SK-N-SH treated with all-trans-retinoic acid at 6 μM for 48 hours (cell line): ENCODE results near the gene FAT1.

ENCODE experiments used
- BACH2 ChIP-seq: fragments of 250-450 bp; sonication (Bioruptor Pico); IDR thresholded peaks from 2 replicates; pipeline ENCODE4 v1.9.0; 2021; ENCODE audit warnings: mild to moderate bottlenecking, borderline replicate concordance
- CSDC2 ChIP-seq: fragments of 250-450 bp; sonication (Bioruptor Pico); IDR thresholded peaks from 2 replicates; pipeline ENCODE4 v1.5.0; 2020; ENCODE audit warnings: mild to moderate bottlenecking, moderate library complexity
- ZFP30 ChIP-seq: fragments of 450-650 bp; formaldehyde crosslinking; IDR thresholded peaks from 2 replicates; pipeline ENCODE4 v1.5.0; 2022; ENCODE audit warnings: mild to moderate bottlenecking, moderate library complexity
- TF ChIP-seq, protein P1 (sequence below): fragments of 250-450 bp; sonication (Bioruptor Pico); IDR thresholded peaks from 2 replicates; pipeline ENCODE4 v1.5.1; 2020; ENCODE audit warnings: low read depth, mild to moderate bottlenecking, moderate library complexity

DNA sequence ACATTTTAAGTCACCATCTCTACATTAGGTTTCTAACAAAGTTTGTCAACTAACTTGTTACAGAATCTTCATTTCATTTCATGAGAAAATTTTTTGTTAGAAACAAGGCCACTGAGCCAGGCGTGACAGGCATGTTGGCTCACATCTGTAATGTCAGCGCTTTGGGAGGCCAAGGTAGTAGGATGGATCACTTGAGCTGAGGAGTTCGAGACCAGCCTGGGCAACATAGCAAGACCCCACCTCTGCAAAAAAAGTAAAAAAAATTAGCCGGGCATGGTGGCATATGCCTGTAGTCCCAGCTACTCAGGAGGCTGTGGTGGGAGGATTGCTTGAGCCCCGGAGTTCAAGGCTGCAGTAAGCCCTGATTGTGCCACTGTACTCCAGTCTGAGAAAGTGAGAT lies 32.3 kb downstream of the FAT1 start:
- TF ChIP-seq ZFP30 (CRISPR knock-in tag) (no peak), CSDC2 (CRISPR knock-in tag) (no peak), BACH2 (no peak)
- TF ChIP-seq, protein P1, sequence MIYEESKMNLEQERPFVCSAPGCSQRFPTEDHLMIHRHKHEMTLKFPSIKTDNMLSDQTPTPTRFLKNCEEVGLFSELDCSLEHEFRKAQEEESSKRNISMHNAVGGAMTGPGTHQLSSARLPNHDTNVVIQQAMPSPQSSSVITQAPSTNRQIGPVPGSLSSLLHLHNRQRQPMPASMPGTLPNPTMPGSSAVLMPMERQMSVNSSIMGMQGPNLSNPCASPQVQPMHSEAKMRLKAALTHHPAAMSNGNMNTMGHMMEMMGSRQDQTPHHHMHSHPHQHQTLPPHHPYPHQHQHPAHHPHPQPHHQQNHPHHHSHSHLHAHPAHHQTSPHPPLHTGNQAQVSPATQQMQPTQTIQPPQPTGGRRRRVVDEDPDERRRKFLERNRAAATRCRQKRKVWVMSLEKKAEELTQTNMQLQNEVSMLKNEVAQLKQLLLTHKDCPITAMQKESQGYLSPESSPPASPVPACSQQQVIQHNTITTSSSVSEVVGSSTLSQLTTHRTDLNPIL (CRISPR knock-in tag), result no peak
